Measurements from ENCODE around the gene GAR1.

DNA sequence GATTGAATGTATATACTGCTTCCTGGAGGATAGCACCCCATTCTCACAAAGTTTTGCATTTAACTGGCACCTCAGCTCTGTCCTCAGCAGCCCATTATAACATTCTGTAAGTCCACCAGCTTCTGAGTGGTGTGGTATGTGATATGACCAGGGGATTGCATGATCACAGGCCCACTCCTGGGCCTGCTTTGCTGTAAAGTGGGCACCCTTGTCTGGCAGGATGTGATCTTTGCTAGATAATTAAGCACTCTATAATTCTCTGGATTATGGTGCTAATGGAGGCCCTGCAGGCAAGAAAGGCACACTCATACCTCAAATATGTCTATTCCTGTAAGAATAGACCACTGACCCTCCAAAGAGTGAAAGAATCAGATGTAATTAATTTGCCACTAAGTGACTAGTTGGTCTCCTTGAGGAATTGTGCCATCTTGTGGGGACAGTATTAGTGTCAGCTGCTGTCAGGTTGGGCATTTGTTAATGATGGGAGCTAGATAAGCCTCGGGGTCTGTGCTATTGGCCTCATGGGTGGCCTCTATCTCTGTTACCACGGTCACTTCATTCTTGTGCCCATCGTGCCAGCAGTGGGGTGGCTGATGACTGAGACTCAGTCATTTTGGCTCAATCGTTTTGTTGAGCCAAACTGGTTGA is 11.5 kb upstream of the GAR1 start:
- TF ChIP-seq, protein P1, sequence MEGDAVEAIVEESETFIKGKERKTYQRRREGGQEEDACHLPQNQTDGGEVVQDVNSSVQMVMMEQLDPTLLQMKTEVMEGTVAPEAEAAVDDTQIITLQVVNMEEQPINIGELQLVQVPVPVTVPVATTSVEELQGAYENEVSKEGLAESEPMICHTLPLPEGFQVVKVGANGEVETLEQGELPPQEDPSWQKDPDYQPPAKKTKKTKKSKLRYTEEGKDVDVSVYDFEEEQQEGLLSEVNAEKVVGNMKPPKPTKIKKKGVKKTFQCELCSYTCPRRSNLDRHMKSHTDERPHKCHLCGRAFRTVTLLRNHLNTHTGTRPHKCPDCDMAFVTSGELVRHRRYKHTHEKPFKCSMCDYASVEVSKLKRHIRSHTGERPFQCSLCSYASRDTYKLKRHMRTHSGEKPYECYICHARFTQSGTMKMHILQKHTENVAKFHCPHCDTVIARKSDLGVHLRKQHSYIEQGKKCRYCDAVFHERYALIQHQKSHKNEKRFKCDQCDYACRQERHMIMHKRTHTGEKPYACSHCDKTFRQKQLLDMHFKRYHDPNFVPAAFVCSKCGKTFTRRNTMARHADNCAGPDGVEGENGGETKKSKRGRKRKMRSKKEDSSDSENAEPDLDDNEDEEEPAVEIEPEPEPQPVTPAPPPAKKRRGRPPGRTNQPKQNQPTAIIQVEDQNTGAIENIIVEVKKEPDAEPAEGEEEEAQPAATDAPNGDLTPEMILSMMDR (IDR thresholded peaks at IDR 0.05), result peak in 1 of 4 experiments; percentile 9
- no peak for TF ChIP-seq POLR2A (IDR thresholded peaks at IDR 0.05)
- no peak for TF ChIP-seq EP300 (IDR thresholded peaks at IDR 0.05)
- TF ChIP-seq POLR2AphosphoS5 (IDR thresholded peaks at IDR 0.05), result no peak

Data from sigmoid colon (tissue), 4 donors.